CD14-positive monocyte (primary cell): ENCODE results near the gene IGSF8. TPM values are rescaled to one million over a fixed set of nuclear protein-coding genes. Genes with fewer than 3 reads are reported as not detected.

Experiments used
- DNase-seq, 3 donors: peaks; one replicate each; pipeline ENCODE4 v3.0.0-alpha.2; 2011 to 2022
- H2AFZ ChIP-seq: 2 replicates; pipeline ENCODE4 v1.6.0; 2012; ENCODE audit warnings: mild to moderate bottlenecking, low read depth, low read length, inconsistent platforms; ENCODE audit not compliant: insufficient read depth, poor library complexity, severe bottlenecking
- H3K27ac ChIP-seq, 2 donors: 1 replicate in 1 of 2; 2 replicates in 1 of 2; pipeline ENCODE4 v1.5.1; 2012 to 2013; ENCODE audit warnings: low read length in 2 of 2, control low read depth in 1 of 2, inconsistent platforms in 1 of 2, low read depth in 1 of 2, mild to moderate bottlenecking in 1 of 2
- H3K27me3 ChIP-seq, 2 donors: one replicate each; pipeline versions ENCODE4 v1.6.0 to v1.6.1; 2011 to 2013; ENCODE audit warnings: low read length in 2 of 2; ENCODE audit not compliant: control insufficient read depth in 2 of 2, insufficient read depth in 2 of 2
- H3K36me3 ChIP-seq, 2 donors: replicated peaks in 1 of 2; 1 replicate in 1 of 2; 2 replicates in 1 of 2; pipeline versions ENCODE4 v1.5.1 to v1.6.1; 2012 to 2013; ENCODE audit warnings: low read length in 2 of 2, control low read depth in 1 of 2, inconsistent platforms in 1 of 2, mild to moderate bottlenecking in 1 of 2; ENCODE audit not compliant: insufficient read depth in 2 of 2, control insufficient read depth in 1 of 2
- H3K4me1 ChIP-seq, 2 donors: 1 replicate in 1 of 2; 2 replicates in 1 of 2; pipeline versions ENCODE4 v1.5.1 to v1.6.1; 2012 to 2013; ENCODE audit warnings: low read length in 2 of 2, control low read depth in 1 of 2, inconsistent platforms in 1 of 2, mild to moderate bottlenecking in 1 of 2, moderate library complexity in 1 of 2; ENCODE audit not compliant: insufficient read depth in 2 of 2, control insufficient read depth in 1 of 2
- H3K4me2 ChIP-seq: replicated peaks from 2 replicates; pipeline ENCODE3; 2012; ENCODE audit warnings: low read length, moderate library complexity, mild to moderate bottlenecking; ENCODE audit not compliant: poor library complexity, severe bottlenecking; ENCODE audit errors: extremely low read depth
- H3K4me3 ChIP-seq, 3 experiments: fragments of 200-600 bp in 1 of 3; sonication (generic) in 1 of 3; replicated peaks in 1 of 3; 1 replicate in 2 of 3; 2 replicates in 1 of 3; pipeline ENCODE4 v1.5.1; 2011 to 2013; ENCODE audit warnings: low read length in 3 of 3, mild to moderate bottlenecking in 3 of 3, control low read depth in 2 of 3, low read depth in 2 of 3, inconsistent platforms in 1 of 3, moderate library complexity in 1 of 3
- H3K79me2 ChIP-seq: 2 replicates; pipeline ENCODE4 v1.6.0; 2012; ENCODE audit warnings: mild to moderate bottlenecking, control low read depth, inconsistent platforms, low read length, moderate library complexity; ENCODE audit not compliant: insufficient read depth
- H3K9ac ChIP-seq: 2 replicates; pipeline ENCODE4 v1.6.0; 2017; ENCODE audit warnings: low read length, mild to moderate bottlenecking; ENCODE audit not compliant: insufficient read depth, poor library complexity, severe bottlenecking
- H3K9me3 ChIP-seq, 2 donors: replicated peaks in 1 of 2; 1 replicate in 1 of 2; 2 replicates in 1 of 2; pipeline versions ENCODE4 v1.5.1 to v1.6.1; 2012 to 2013; ENCODE audit warnings: low read length in 2 of 2, control low read depth in 1 of 2; ENCODE audit not compliant: control insufficient read depth in 1 of 2, insufficient read depth in 1 of 2
- H4K20me1 ChIP-seq: 2 replicates; pipeline ENCODE4 v1.6.0; 2012; ENCODE audit warnings: mild to moderate bottlenecking, low read length, control low read depth, moderate library complexity; ENCODE audit not compliant: insufficient read depth
- H3K27ac Mint-ChIP-seq, 7 donors: one replicate each; pipeline ENCODE4 v1.8.0; 2020; ENCODE audit warnings: mild to moderate bottlenecking in 7 of 7, mixed read lengths in 7 of 7, moderate library complexity in 6 of 7, inconsistent platforms in 2 of 7
- H3K27me3 Mint-ChIP-seq, 3 donors: one replicate each; pipeline ENCODE4 v1.8.0; 2021 to 2022; ENCODE audit warnings: low read depth in 3 of 3, mild to moderate bottlenecking in 3 of 3, mixed read lengths in 3 of 3, moderate library complexity in 3 of 3, inconsistent platforms in 1 of 3
- H3K36me3 Mint-ChIP-seq, 2 donors: one replicate each; pipeline ENCODE4 v1.8.0; 2020; ENCODE audit warnings: mixed read lengths in 2 of 2, inconsistent platforms in 1 of 2, mild to moderate bottlenecking in 1 of 2
- H3K4me1 Mint-ChIP-seq: one replicate; pipeline ENCODE4 v1.8.0; 2020; ENCODE audit warnings: mild to moderate bottlenecking, mixed read lengths
- H3K4me3 Mint-ChIP-seq, 2 donors: one replicate each; pipeline ENCODE4 v1.8.0; 2020; ENCODE audit warnings: mild to moderate bottlenecking in 2 of 2, mixed read lengths in 2 of 2, moderate library complexity in 1 of 2
- H3K9me3 Mint-ChIP-seq, 7 donors: one replicate each; pipeline ENCODE4 v1.8.0; 2020 to 2022; ENCODE audit warnings: mixed read lengths in 7 of 7, mild to moderate bottlenecking in 6 of 7, moderate library complexity in 6 of 7, inconsistent platforms in 2 of 7
- CTCF ChIP-seq: fragments of 200-600 bp; IDR thresholded peaks from one replicate; pipeline ENCODE4 v1.8.0; 2022; ENCODE audit warnings: antibody characterized with exemption, mild to moderate bottlenecking
- WGBS: methylation state at CpG from one replicate; pipeline ENCODE4 v1.1.5; 2013; ENCODE audit warnings: missing lambda C conversion rate; ENCODE audit not compliant: insufficient coverage; 5-methylcytosine and 5-hydroxymethylcytosine counted together
- intact Hi-C, 2 donors: fragments of 100-400 bp; cut with micrococcal nuclease; formaldehyde crosslinking; loops; one replicate each; pipeline versions ENCODE4 v1.15.0 to v1.15.1; 2023
- polyA plus RNA-seq, 3 donors: library from polyadenylated mRNA; depleted of rRNA in 1 of 3; unstranded in 2 of 3; stranded (reverse) in 1 of 3; fragments of 300-500 nt in 2 of 3; fragments of >200 nt in 1 of 3; fragmentation: Illumina TruSeq in 2 of 3; gene quantifications; 1 replicate in 2 of 3; 2 replicates in 1 of 3; pipeline ENCODE4 v1.2.3, GENCODE V29; 2012 to 2021

The IGSF8 gene
- polyA plus RNA-seq, 3 donors, result 9.6 to 23.9 (median 10.8) TPM

DNA sequence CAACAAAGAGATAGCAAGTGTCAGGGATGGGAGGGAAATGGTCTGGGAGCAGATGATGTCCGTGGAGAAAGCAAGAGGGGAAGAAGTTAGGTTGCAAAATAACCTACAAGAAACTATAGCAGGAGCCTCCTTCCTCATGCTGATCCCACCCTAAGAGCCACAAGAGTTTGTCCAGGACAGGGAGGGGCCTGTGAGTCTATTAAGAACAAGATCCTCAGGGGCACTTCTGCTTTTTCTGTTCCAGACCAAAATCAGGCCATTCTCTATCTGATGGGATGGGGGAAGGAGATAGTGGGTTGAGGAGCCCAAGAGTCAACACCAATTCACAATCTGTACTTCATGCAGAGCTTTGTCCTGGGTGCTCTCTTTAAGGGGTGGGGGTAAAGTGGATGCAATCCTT lies 45.3 kb upstream of the IGSF8 start:
- H3K36me3 Mint-ChIP-seq, result peaks cover 0 to 2% of the 10 kb centered on the region in 2 donors
- WGBS, result no CpG with 5 or more reads among the region's 1 CpG
- peak overlapping the region in 6 of 7 donors; percentile 6 to 59 (median 35) for H3K27ac Mint-ChIP-seq
- Histone ChIP-seq H3K9me3 (no peaks in the 10 kb centered on the region), H3K36me3 (no peaks in the 10 kb centered on the region), H3K4me1 (peaks cover 25 to 36% of the 10 kb centered on the region in 2 donors), H2AFZ (no peak overlapping the region), H3K27ac (peak overlapping the region in 1 of 2 donors; percentile 6), H3K4me3 (peak overlapping the region in 1 of 3 experiments; percentile 29), H3K4me2 (peak overlapping the region; percentile 48), H3K79me2 (no peaks in the 10 kb centered on the region), H3K27me3 (no peaks in the 10 kb centered on the region), H4K20me1 (no peaks in the 10 kb centered on the region), H3K9ac (no peak overlapping the region)
- intact Hi-C loops, result no loop called here
- TF ChIP-seq CTCF, result no peak
- peaks cover 0 to 5% (median 0%) of the 10 kb centered on the region in 7 donors for H3K9me3 Mint-ChIP-seq
- peak overlapping the region in 1 of 2 donors; percentile 40 for H3K4me3 Mint-ChIP-seq
- DNase-seq, result peak; percentile 46 to 70 (median 56)
- peaks cover 31% of the 10 kb centered on the region for H3K4me1 Mint-ChIP-seq
- H3K27me3 Mint-ChIP-seq, result peaks cover 4 to 6% (median 6%) of the 10 kb centered on the region in 3 donors

DNA sequence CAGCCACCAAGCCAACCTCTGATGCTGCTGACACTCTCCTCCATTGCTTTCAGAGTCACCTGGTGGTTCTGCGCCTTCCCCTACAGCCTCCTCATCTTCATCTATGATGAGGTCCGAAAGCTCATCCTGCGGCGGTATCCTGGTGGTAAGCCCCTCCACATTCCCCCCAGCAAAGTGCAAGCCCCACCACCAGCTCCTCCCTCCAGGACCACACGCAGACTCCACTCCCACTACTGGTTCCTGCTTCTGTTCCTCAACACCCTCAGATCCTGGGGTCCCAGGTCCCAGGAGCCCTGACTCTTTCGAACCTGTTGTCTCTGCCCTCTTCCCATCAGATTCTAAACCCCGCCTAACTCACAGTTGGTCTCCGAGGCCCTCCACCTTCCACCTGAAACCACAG lies 41.4 kb upstream of the IGSF8 start:
- no peaks in the 10 kb centered on the region for H3K36me3 ChIP-seq
- WGBS, result 91% methylated on average over 6 of the region's 8 CpGs
- Mint-ChIP-seq H3K9me3 (peaks cover 0 to 2% (median 0%) of the 10 kb centered on the region in 7 donors), H3K27me3 (peaks cover 6 to 10% (median 6%) of the 10 kb centered on the region in 3 donors), H3K27ac (no peak overlapping the region), H3K36me3 (peaks cover 0 to under 1% of the 10 kb centered on the region in 2 donors), H3K4me1 (peaks cover 36% of the 10 kb centered on the region), H3K4me3 (no peak overlapping the region)
- no peak overlapping the region for H2AFZ ChIP-seq
- H3K27me3 ChIP-seq, result no peaks in the 10 kb centered on the region
- H3K4me2 ChIP-seq, result no peak overlapping the region
- DNase-seq, result no peak
- peaks cover 31 to 39% of the 10 kb centered on the region in 2 donors for H3K4me1 ChIP-seq
- no peaks in the 10 kb centered on the region for H3K9me3 ChIP-seq
- H3K4me3 ChIP-seq, result no peak overlapping the region
- no peaks in the 10 kb centered on the region for H3K79me2 ChIP-seq
- H3K9ac ChIP-seq, result no peak overlapping the region
- intact Hi-C loops, result no loop called here
- no peaks in the 10 kb centered on the region for H4K20me1 ChIP-seq
- H3K27ac ChIP-seq, result no peak overlapping the region
- TF ChIP-seq CTCF, result no peak
